ENCODE results near the gene MAST2. TPM values are rescaled to one million over a fixed set of nuclear protein-coding genes. Genes with fewer than 3 reads are reported as not detected.
"Not testable (repeated sequence)": the region's sequence is repeated elsewhere in the genome, so short reads cannot be mapped to it uniquely, and the experiment has no call there.

The MAST2 gene
- total RNA-seq, 2 donors from 2014 or later, result 25.2 to 81.3 TPM

DNA sequence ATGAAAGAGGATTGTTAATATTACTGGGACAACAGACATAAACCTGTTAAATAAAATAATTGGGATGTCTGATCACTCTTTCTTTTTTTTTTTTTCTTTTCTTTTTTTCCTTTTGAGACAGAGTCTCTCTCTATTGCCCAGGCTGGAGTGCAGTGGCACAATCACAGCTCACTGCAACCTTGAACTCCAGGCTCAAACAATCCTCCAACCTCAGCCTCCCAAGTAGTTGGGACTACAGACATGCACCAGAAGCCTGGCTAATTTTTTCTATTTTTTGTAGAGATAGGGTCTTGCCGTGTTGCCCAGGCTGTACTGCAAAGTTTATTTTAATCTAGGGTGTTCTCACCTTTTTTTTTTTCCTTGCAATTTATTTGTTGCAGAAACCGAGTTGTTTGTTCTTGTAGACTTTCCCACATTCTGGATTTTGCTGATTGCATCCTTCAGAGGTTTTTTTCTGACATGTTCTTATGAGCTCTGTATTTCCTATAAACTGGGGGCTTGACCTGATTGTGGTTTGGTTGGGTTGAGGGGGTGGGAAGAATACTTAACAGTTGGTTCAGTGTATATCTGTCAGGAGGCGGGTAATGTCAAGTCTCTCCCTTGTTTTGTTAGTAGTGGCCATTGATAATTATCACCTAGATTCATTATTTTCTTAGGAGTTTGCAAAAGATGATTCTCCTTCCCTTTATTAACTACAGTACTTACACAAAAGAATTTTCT lies 125.2 kb downstream of the MAST2 start:
- WGBS, result 81% methylated on average over 3 of the region's 3 CpGs
- intact Hi-C loops (cut with DNase I), result no loop called here

DNA sequence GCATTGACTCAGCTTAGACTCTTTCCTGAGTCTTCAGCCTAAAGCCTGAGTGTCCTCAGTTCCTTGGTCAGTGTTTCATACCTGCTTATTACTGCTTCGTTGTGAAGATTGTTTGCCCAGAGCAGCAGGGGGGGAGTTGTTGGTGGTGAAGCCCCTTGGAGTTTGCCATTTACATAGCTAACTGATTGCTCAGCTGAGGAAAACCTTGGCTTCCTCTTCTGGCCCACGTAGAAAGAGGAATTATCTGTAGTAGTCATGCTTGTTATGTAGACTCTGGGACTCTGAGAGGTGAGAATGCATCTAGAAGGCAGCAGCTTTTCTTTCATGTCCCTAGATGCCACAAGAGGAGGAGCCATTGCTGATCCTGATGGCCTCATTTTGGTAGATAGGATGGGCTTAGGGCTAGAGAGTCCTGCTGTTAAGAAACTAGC lies 125.9 kb downstream of the MAST2 start:
- intact Hi-C loops (cut with DNase I), result no loop called here
- no peak overlapping the region for H3K27ac ChIP-seq
- no peaks in the 10 kb centered on the region for H3K9me3 ChIP-seq
- no peaks in the 10 kb centered on the region for H3K27me3 ChIP-seq (replicated peaks; ENCODE audit: insufficient read depth)
- TF ChIP-seq POLR2AphosphoS5 (IDR thresholded peaks at IDR 0.05) (no peak), POLR2A (IDR thresholded peaks at IDR 0.05) (no peak)
- TF ChIP-seq, protein P1, sequence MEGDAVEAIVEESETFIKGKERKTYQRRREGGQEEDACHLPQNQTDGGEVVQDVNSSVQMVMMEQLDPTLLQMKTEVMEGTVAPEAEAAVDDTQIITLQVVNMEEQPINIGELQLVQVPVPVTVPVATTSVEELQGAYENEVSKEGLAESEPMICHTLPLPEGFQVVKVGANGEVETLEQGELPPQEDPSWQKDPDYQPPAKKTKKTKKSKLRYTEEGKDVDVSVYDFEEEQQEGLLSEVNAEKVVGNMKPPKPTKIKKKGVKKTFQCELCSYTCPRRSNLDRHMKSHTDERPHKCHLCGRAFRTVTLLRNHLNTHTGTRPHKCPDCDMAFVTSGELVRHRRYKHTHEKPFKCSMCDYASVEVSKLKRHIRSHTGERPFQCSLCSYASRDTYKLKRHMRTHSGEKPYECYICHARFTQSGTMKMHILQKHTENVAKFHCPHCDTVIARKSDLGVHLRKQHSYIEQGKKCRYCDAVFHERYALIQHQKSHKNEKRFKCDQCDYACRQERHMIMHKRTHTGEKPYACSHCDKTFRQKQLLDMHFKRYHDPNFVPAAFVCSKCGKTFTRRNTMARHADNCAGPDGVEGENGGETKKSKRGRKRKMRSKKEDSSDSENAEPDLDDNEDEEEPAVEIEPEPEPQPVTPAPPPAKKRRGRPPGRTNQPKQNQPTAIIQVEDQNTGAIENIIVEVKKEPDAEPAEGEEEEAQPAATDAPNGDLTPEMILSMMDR (IDR thresholded peaks at IDR 0.05), result no peak
- H3K4me3 ChIP-seq, result no peak overlapping the region
- H3K4me1 ChIP-seq (replicated peaks), result no peaks in the 10 kb centered on the region
- DNase-seq (ENCODE audit: low spot score), result no peak
- WGBS, result 14% methylated on average over 2 of the region's 2 CpGs
- no peaks in the 10 kb centered on the region for H3K36me3 ChIP-seq

More for the DNA sequence above, 125.2 kb downstream of the MAST2 start:
- Histone ChIP-seq H3K9me3 (no peaks in the 10 kb centered on the region), H3K4me3 (no peak overlapping the region), H3K36me3 (no peaks in the 10 kb centered on the region), H3K27ac (no peak overlapping the region), H3K27me3 (replicated peaks; ENCODE audit: insufficient read depth) (no peaks in the 10 kb centered on the region), H3K4me1 (replicated peaks) (no peaks in the 10 kb centered on the region)
- no peak for DNase-seq (ENCODE audit: low spot score)
- TF ChIP-seq POLR2AphosphoS5 (IDR thresholded peaks at IDR 0.05) (no peak), POLR2A (IDR thresholded peaks at IDR 0.05) (no peak)
- TF ChIP-seq, protein P1 (IDR thresholded peaks at IDR 0.05), result no peak

DNA sequence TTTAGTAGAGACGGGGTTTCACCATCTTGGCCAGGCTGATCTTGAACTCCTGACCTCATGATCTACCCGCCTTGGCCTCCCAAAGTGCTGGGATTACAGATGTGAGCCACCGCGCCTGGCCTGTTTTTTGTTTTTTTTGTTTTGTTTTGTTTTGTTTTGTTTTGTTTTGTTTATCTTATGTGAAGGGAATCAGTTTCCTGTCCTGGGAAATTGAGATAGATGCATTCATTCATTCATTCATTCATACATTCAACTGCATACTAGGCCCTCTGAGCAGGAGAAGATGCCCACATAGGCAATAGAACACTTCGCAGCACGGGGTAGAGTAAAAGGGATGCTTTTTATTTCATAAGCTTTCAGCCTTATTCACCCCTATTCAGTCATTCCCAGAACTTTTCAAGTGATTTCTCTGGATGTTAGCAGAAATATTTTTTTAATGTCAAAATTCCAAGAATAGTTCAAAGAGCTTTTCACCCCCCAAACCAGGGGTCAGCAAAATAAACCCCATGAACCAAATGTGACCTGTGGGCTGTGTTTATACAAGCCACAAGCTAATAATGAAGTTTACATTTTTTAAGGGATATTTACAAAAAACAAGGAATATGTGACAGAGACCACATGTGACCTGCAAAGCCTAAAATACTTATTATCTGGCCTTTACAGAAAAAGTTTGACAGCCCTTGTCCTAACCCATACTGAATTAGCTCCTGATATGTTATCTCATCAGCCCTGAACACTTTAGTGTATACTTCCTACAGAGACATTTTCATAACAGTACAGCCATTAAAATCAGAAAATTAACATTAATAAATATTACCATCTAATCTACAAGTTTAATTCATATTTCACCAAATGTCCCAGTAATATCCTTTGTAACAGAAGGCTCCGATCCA lies 127.1 kb downstream of the MAST2 start:
- TF ChIP-seq, protein P1 (IDR thresholded peaks at IDR 0.05), result no peak
- TF ChIP-seq POLR2A (IDR thresholded peaks at IDR 0.05), result no peak
- no peak for TF ChIP-seq POLR2AphosphoS5 (IDR thresholded peaks at IDR 0.05)
- H3K36me3 ChIP-seq, result no peaks in the 10 kb centered on the region
- H3K4me1 ChIP-seq (replicated peaks), result no peaks in the 10 kb centered on the region
- no peaks in the 10 kb centered on the region for H3K9me3 ChIP-seq
- H3K27ac ChIP-seq, result no peak overlapping the region
- 89% methylated on average over 7 of the region's 7 CpGs for WGBS
- no peak for DNase-seq (ENCODE audit: low spot score)
- intact Hi-C loops (cut with DNase I), result no loop called here
- H3K27me3 ChIP-seq (replicated peaks; ENCODE audit: insufficient read depth), result no peaks in the 10 kb centered on the region
- H3K4me3 ChIP-seq, result no peak overlapping the region

DNA sequence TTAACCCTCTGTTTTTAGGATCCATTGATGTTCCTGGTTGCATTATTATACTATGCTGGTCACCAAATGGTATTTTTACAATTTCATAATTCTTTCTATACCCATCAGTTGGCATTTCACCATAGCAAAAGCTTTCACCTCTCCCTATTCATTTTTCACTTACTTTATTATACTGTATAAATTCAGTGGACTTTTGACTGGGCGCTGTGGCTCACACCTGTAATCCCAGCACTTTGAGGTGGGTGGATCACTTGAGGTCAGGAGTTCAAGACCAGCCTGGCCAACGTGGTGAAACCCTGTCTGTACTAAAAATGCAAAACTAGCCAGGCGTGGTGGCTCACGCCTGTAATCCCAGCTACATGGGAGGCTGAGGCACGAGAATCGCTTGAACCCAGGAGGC lies 128.8 kb downstream of the MAST2 start:
- intact Hi-C loops (cut with DNase I); H3K9me3 ChIP-seq; H3K4me1 ChIP-seq (replicated peaks); H3K36me3 ChIP-seq; H3K27ac ChIP-seq; DNase-seq (ENCODE audit: low spot score); H3K27me3 ChIP-seq (replicated peaks; ENCODE audit: insufficient read depth); H3K4me3 ChIP-seq: not testable (repeated sequence)
- WGBS, result 88% methylated on average over 6 of the region's 6 CpGs

DNA sequence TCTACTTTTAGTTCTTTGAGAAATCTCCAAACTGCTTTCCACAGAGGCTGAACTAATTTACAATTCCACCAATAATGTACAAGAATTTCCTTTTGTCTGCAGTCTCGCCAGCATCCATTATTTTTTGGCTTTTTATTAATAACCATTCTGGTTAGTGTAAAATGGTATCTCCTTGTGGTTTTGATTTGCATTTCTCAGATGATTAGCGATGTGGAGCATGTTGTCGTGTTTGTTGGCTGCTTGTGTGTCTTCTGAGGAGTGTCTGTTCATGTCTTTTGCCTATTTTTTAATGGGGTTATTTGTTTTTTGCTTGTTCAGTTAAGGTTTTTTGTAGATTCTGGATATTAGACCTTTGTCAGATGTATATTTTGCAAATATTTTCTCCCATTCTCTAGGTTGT lies 131.5 kb downstream of the MAST2 start:
- TF ChIP-seq, protein P1 (IDR thresholded peaks at IDR 0.05), result no peak
- TF ChIP-seq POLR2AphosphoS5 (IDR thresholded peaks at IDR 0.05) (no peak), POLR2A (IDR thresholded peaks at IDR 0.05) (no peak)
- WGBS, result 94% methylated on average over 3 of the region's 3 CpGs

More for the DNA sequence above, 131.5 kb downstream of the MAST2 start:
- no peaks in the 10 kb centered on the region for H3K9me3 ChIP-seq
- H3K27ac ChIP-seq, result no peak overlapping the region
- no peaks in the 10 kb centered on the region for H3K36me3 ChIP-seq
- no peaks in the 10 kb centered on the region for H3K4me1 ChIP-seq (replicated peaks)
- intact Hi-C loops (cut with DNase I), result no loop called here
- H3K4me3 ChIP-seq, result no peak overlapping the region
- no peak for DNase-seq (ENCODE audit: low spot score)
- no peaks in the 10 kb centered on the region for H3K27me3 ChIP-seq (replicated peaks; ENCODE audit: insufficient read depth)

Measured in prostate gland (tissue), 2 donors.